Stomach (tissue), 19 donors: ENCODE results near the gene PPP1R14C. TPM values are rescaled to one million over a fixed set of nuclear protein-coding genes. Genes with fewer than 3 reads are reported as not detected.

Experiments
- DNase-seq, 2 donors: peaks; one replicate each; pipeline versions ENCODE4 v3.0.0 to v3.0.0-alpha.2; 2013 to 2019
- H3K27ac ChIP-seq, 5 donors: fragments of 200-600 bp in 4 of 5; sonication (generic) in 4 of 5; one replicate each; pipeline ENCODE4 v1.5.1; 2013 to 2019; ENCODE audit warnings: mild to moderate bottlenecking in 1 of 5, moderate library complexity in 1 of 5
- H3K27me3 ChIP-seq, 3 donors: fragments of 200-600 bp; sonication (generic); one replicate each; pipeline ENCODE4 v1.5.1; 2017 to 2019; ENCODE audit warnings: mixed run types in 1 of 3
- H3K36me3 ChIP-seq, 4 donors: fragments of 200-600 bp; sonication (generic); 1 replicate in 3 of 4; 2 replicates in 1 of 4; pipeline ENCODE4 v1.5.1; 2016 to 2019
- H3K4me1 ChIP-seq, 4 donors: fragments of 200-600 bp; sonication (generic); one replicate each; pipeline ENCODE4 v1.5.1; 2016 to 2019
- H3K4me3 ChIP-seq, 4 donors: fragments of 200-600 bp; sonication (generic) in 3 of 4; one replicate each; pipeline ENCODE4 v1.5.1; 2016 to 2019; ENCODE audit warnings: mild to moderate bottlenecking in 1 of 4
- H3K9me3 ChIP-seq, 4 donors: fragments of 200-600 bp; sonication (generic); one replicate each; pipeline ENCODE4 v1.5.1; 2016 to 2019
- EP300 ChIP-seq: sonication (generic); formaldehyde crosslinking; IDR thresholded peaks from one replicate; pipeline ENCODE4 v1.6.1; 2017; ENCODE audit warnings: antibody characterized with exemption
- POLR2A ChIP-seq, 4 donors: fragments of 450-650 bp; IDR thresholded peaks; one replicate each; pipeline ENCODE4 v1.6.1; 2016; ENCODE audit warnings: antibody characterized with exemption in 4 of 4, control low read depth in 2 of 4, mild to moderate bottlenecking in 1 of 4, moderate library complexity in 1 of 4
- POLR2AphosphoS5 ChIP-seq, 3 donors: sonication (generic); formaldehyde crosslinking; IDR thresholded peaks; one replicate each; pipeline ENCODE4 v1.6.1; 2016; ENCODE audit warnings: antibody characterized with exemption in 3 of 3
- WGBS, 5 donors: extraction: QIAGEN DNeasy Blood & Tissue Kit in 3 of 5; methylation state at CpG; one replicate each; pipeline versions ENCODE4 v1.1.5 to v1.1.7; 2013 to 2018; 5-methylcytosine and 5-hydroxymethylcytosine counted together
- intact Hi-C: fragments of 100-400 bp; cut with DNase I; formaldehyde crosslinking; loops from one replicate; pipeline ENCODE4 v1.15.1; 2023; ENCODE audit warnings: low total_unique reads
- long read RNA-seq, 10 donors: transcript quantifications; one replicate each; lab custom pipeline, GENCODE V29; 2026
- polyA plus RNA-seq, 3 donors: library from polyadenylated mRNA; stranded (reverse); fragments of 200-250 nt; gene quantifications; one replicate each; pipeline ENCODE4 v1.2.3, GENCODE V29; 2013
- total RNA-seq, 5 donors: library from RNA; depleted of rRNA; stranded (reverse); fragments of >200 nt; gene quantifications; one replicate each; pipeline versions ENCODE4 v1.1.0 to v1.2.3, GENCODE V29; 2014 to 2016
- TF ChIP-seq, protein P1 (sequence below), 7 experiments: fragments of 450-650 bp in 4 of 7; fragments of 200-600 bp in 3 of 7; sonication (generic) in 3 of 7; IDR thresholded peaks; one replicate each; pipeline ENCODE4 v1.5.1; 2016 to 2019; ENCODE audit warnings: antibody characterized with exemption in 7 of 7, control low read depth in 2 of 7, mild to moderate bottlenecking in 1 of 7
- donor health status: healthy with polysubstance abuse.
- donor health status: Bipolar disorder and iron deficiency.
- donor health status: healthy.

PPP1R14C gene, protein sequence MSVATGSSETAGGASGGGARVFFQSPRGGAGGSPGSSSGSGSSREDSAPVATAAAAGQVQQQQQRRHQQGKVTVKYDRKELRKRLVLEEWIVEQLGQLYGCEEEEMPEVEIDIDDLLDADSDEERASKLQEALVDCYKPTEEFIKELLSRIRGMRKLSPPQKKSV
- 10 to 100 TPM in 1 of 5 donors, 1 to 10 TPM in 1, under 1 TPM in 1, not detected in 2; 0.55 to 13.8 (median 9.8) TPM for total RNA-seq
- polyA plus RNA-seq, result 1 to 10 TPM in 1 of 3 donors, under 1 TPM in 1, not detected in 1; 0.25 to 4.1 TPM
- long read RNA-seq, donor 1, result 0 reads
- long read RNA-seq, donor 2, result 0 reads
- long read RNA-seq, donor 3, result 0 reads
- long read RNA-seq, donor 4, result 0 reads
- long read RNA-seq, donor 5, result 0 reads
- long read RNA-seq, donor 6, result 0 reads
- long read RNA-seq, donor 7, partial matches to known transcripts, result 0 of 4 reads
- long read RNA-seq, donor 7, other reads (novel, unspliced or antisense), result 0 of 4 reads
- long read RNA-seq, donor 8, result 0 reads
- long read RNA-seq, donor 9, result 0 reads
- long read RNA-seq, donor 10, result 0 reads

DNA sequence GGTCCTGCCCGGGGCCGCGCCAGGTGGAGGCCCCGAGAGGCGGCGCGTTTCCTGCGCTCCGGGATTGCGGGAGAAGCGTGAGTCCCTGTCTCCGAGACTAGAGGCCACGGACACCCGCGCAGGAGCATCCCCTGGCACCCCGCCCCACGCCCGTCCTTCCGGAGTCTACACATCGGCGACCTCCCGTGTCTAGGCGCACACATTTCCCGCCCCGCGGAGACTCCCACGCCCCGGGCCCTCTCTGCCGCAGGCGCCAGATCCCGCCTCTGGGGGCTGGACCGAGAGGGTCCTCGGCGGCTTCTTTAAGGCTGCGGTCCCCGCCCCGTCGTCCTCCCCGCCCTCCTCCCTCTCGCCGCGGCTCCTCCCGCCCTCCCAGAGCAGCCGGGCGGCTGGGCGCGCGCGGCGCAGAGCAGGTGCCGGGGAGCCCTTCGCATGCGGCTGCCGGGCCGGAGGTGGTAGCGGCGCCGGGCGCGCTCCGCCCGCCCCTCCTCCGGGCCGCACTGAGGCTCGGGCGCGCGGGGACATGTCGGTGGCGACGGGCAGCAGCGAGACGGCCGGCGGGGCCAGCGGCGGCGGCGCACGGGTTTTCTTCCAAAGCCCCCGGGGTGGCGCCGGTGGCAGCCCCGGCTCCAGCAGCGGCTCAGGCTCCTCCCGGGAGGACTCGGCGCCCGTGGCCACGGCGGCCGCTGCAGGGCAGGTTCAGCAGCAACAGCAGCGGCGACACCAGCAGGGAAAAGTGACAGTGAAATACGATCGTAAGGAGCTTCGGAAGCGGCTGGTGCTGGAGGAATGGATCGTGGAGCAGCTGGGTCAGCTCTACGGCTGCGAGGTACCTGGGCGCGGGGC is at the start of gene PPP1R14C:
PPP1R14C (plus strand) TSS at position 375 of the 846 bp plus-strand sequence; CDS start at position 524, 149 bp downstream.
- no peaks in the 10 kb centered on the region for H3K36me3 ChIP-seq
- no peaks in the 10 kb centered on the region for H3K9me3 ChIP-seq
- H3K4me3 ChIP-seq, result peak within 1 kb of the TSS; percentile 38 to 57 (median 45)
- intact Hi-C loops, result no loop called here
- H3K27ac ChIP-seq, result no peak within 1 kb of the TSS
- H3K4me1 ChIP-seq, result peaks cover 19 to 23% (median 22%) of the 10 kb centered on the region in 4 donors
- 1 to 2% (median 1%) methylated on average over 16 to 103 of the region's 103 CpGs for WGBS, 5 donors
- peaks cover 27 to 84% (median 60%) of the 10 kb centered on the region in 3 donors for H3K27me3 ChIP-seq
- no peak for TF ChIP-seq POLR2AphosphoS5 (IDR thresholded peaks at IDR 0.05)
- no peak for TF ChIP-seq POLR2A (IDR thresholded peaks at IDR 0.05)
- TF ChIP-seq EP300, result no peak
- TF ChIP-seq, protein P1, sequence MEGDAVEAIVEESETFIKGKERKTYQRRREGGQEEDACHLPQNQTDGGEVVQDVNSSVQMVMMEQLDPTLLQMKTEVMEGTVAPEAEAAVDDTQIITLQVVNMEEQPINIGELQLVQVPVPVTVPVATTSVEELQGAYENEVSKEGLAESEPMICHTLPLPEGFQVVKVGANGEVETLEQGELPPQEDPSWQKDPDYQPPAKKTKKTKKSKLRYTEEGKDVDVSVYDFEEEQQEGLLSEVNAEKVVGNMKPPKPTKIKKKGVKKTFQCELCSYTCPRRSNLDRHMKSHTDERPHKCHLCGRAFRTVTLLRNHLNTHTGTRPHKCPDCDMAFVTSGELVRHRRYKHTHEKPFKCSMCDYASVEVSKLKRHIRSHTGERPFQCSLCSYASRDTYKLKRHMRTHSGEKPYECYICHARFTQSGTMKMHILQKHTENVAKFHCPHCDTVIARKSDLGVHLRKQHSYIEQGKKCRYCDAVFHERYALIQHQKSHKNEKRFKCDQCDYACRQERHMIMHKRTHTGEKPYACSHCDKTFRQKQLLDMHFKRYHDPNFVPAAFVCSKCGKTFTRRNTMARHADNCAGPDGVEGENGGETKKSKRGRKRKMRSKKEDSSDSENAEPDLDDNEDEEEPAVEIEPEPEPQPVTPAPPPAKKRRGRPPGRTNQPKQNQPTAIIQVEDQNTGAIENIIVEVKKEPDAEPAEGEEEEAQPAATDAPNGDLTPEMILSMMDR (IDR thresholded peaks at IDR 0.05), result no peak
- peak in 1 of 2 donors; percentile 80 for DNase-seq

DNA sequence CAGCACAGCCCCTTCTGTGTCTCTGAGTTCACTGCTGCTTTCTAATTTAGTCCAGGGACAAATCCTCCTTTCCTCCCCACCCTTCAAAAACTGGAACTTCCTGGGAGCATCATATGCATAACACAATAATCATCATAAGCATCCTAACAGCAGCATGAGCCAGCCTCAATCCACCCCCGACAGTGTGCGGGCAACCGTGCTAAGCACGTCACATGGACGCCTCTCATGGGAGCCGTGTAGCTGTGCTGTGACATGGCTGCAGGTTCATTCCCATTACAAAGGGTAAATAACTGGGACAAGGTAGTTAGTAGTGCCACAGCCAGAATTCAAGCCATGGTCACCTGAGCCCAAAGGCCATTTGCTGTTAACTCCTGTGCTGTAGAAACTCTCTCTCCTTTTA is 49.4 kb upstream of the PPP1R14C start:
- H3K27ac ChIP-seq, result no peak overlapping the region
- no peaks in the 10 kb centered on the region for H3K4me1 ChIP-seq
- TF ChIP-seq, protein P1 (IDR thresholded peaks at IDR 0.05), result no peak
- no peak for TF ChIP-seq EP300
- no peak for TF ChIP-seq POLR2AphosphoS5 (IDR thresholded peaks at IDR 0.05)
- no peak for TF ChIP-seq POLR2A (IDR thresholded peaks at IDR 0.05)
- 82 to 100% (median 86%) methylated on average over 5 to 6 of the region's 6 CpGs for WGBS, 5 donors
- no peak for DNase-seq
- H3K27me3 ChIP-seq, result peaks cover 0 to 39% (median 0%) of the 10 kb centered on the region in 3 donors
- no peak overlapping the region for H3K4me3 ChIP-seq
- intact Hi-C loops, result no loop called here
- no peaks in the 10 kb centered on the region for H3K9me3 ChIP-seq
- H3K36me3 ChIP-seq, result no peaks in the 10 kb centered on the region

DNA sequence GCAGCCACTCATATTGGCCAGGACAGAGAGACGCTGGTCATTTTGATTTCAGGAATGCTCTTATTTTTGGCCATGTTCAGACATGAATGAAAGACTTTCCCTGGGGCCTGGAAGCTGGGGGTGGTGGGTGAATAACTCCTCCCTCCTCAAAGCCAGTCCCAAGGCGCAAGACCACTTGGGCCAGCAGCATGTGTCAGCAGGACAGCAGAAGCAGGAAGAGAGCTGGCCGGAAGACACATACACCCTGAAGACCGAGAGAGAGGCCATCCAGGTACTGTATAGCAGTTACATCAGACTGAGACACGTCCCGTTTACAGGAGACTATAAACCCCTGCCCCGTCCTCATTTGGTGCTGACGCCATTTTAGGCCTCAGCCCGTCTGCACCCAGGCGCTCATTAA is 44.7 kb upstream of the PPP1R14C start:
- intact Hi-C loops, result no loop called here
- H3K27me3 ChIP-seq, result peaks cover 0 to 32% (median 0%) of the 10 kb centered on the region in 3 donors
- no peaks in the 10 kb centered on the region for H3K36me3 ChIP-seq
- DNase-seq, result no peak
- H3K4me1 ChIP-seq, result no peaks in the 10 kb centered on the region
- no peak overlapping the region for H3K4me3 ChIP-seq
- no peak for TF ChIP-seq EP300
- TF ChIP-seq, protein P1 (IDR thresholded peaks at IDR 0.05), result no peak
- TF ChIP-seq POLR2A (IDR thresholded peaks at IDR 0.05), result no peak
- no peak for TF ChIP-seq POLR2AphosphoS5 (IDR thresholded peaks at IDR 0.05)
- no peak overlapping the region for H3K27ac ChIP-seq
- WGBS, 5 donors, result 81 to 97% (median 90%) methylated on average over 9 to 10 of the region's 10 CpGs
- H3K9me3 ChIP-seq, result no peaks in the 10 kb centered on the region

DNA sequence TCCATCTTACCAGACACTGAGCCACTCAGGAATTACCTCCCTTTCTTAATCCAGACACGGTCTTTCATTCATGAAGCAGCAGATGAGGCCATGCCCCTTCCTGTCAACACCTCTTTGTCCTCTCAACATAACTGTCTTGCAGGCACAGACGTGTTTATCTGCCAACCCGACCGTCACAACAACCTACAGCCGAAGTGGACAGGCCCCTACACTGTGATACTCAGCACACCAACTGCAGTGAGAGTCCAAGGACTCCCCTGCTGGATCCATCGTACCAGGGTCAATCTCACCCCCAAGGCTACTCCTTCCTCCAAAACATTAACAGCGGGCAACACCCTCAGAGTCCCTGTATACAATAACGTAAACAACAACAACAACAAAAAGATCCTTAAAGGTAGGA is 43.3 kb upstream of the PPP1R14C start:
- Histone ChIP-seq H3K4me3 (no peak overlapping the region), H3K27me3 (peaks cover 0 to 28% (median 0%) of the 10 kb centered on the region in 3 donors), H3K4me1 (no peaks in the 10 kb centered on the region), H3K27ac (no peak overlapping the region), H3K36me3 (no peaks in the 10 kb centered on the region), H3K9me3 (no peaks in the 10 kb centered on the region)
- intact Hi-C loops, result no loop called here
- no peak for TF ChIP-seq EP300
- TF ChIP-seq POLR2A (IDR thresholded peaks at IDR 0.05), result no peak
- TF ChIP-seq, protein P1 (IDR thresholded peaks at IDR 0.05), result no peak
- no peak for TF ChIP-seq POLR2AphosphoS5 (IDR thresholded peaks at IDR 0.05)
- no peak for DNase-seq
- WGBS, 5 donors, result 84 to 92% (median 91%) methylated on average over 8 of the region's 8 CpGs
